ENCODE data around the gene CSE1L. TPM values are rescaled to one million over a fixed set of nuclear protein-coding genes. Genes with fewer than 3 reads are reported as not detected.
"Not testable (repeated sequence)": the region's sequence is repeated elsewhere in the genome, so short reads cannot be mapped to it uniquely, and the experiment has no call there.

The CSE1L gene
- total RNA-seq, 1 experiment from 2014 or later, result 316 TPM

DNA sequence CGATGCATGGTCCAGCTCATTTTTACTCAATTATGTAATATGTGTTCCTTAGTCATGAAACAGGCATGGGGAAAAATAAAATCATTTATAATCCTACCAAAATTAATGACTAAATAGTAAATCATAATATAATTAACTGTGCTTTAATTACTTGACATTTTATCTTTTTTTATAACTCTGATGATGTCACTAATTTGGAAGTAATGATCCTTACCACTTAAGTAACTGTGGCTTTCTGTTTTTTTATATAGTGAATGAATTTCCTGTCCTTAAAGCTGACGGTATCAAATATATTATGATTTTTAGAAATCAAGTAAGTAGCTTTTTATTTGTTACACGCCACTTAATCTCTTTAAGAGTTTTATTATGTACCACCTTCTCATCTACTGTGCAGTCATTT is 32.2 kb downstream of the CSE1L start:
- intact Hi-C loops (cut with micrococcal nuclease; ENCODE audit: unreplicated experiment), result no loop called here
- Mint-ChIP-seq H3K4me1 (ENCODE audit: low read depth, unreplicated experiment) (no peaks in the 10 kb centered on the region), H3K36me3 (ENCODE audit: insufficient read depth, unreplicated experiment) (peaks cover 100% of the 10 kb centered on the region), H3K9me3 (ENCODE audit: unreplicated experiment) (no peaks in the 10 kb centered on the region), H3K27me3 (ENCODE audit: insufficient read depth, unreplicated experiment) (no peaks in the 10 kb centered on the region), H3K27ac (ENCODE audit: unreplicated experiment) (no peak overlapping the region), H3K4me3 (ENCODE audit: unreplicated experiment) (no peak overlapping the region)
- no peaks in the 10 kb centered on the region for H3K9me3 ChIP-seq
- H3K4me1 ChIP-seq, result no peaks in the 10 kb centered on the region
- DNase-seq, result no peak
- no peak for TF ChIP-seq CTCF (IDR thresholded peaks at IDR 0.05; ENCODE audit: insufficient read depth in 1 of 2, low read depth in 1 of 2, low read length in 1 of 2, severe bottlenecking in 1 of 2, unreplicated experiment in 1 of 2)
- H3K4me3 ChIP-seq (ENCODE audit: low read depth, low read length), result no peak overlapping the region
- CTCF ChIA-PET, result no interaction called here
- peaks cover 14% of the 10 kb centered on the region for H3K36me3 ChIP-seq (ENCODE audit: control insufficient read depth, insufficient read depth, low read length)
- H3K27me3 ChIP-seq (replicated peaks; ENCODE audit: control insufficient read depth, insufficient read depth, low read length), result no peaks in the 10 kb centered on the region
- no TSS peak for BruUV-seq (replicated peaks)
- POLR2A ChIA-PET, result no interaction called here

DNA sequence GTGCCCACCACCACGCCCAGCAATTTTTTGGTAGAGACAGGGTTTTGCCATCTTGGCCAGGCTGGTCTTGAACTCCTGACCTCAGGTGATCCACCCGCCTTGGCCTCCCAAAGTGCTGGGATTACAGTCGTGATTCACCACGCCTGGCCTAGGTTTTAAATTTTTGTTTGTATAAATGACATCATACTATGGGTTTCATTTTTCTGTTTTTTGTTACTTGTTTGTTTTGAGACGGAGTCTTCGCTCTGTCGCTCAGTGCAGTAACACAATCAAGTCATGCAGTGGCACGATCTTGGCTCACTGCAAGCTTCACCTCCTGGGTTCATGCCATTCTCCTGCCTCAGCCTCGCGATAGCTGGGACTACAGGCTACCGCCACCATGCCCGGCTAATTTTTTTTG is 36.2 kb downstream of the CSE1L start:
- CTCF ChIA-PET; H3K4me1 ChIP-seq; H3K27me3 ChIP-seq (replicated peaks; ENCODE audit: control insufficient read depth, insufficient read depth, low read length); H3K27ac Mint-ChIP-seq (ENCODE audit: unreplicated experiment); H3K27me3 Mint-ChIP-seq (ENCODE audit: insufficient read depth, unreplicated experiment); BruUV-seq (replicated peaks); H3K4me3 ChIP-seq (ENCODE audit: low read depth, low read length); H3K4me3 Mint-ChIP-seq (ENCODE audit: unreplicated experiment); H3K9me3 ChIP-seq; H3K9me3 Mint-ChIP-seq (ENCODE audit: unreplicated experiment); DNase-seq; H3K4me1 Mint-ChIP-seq (ENCODE audit: low read depth, unreplicated experiment); POLR2A ChIA-PET; intact Hi-C loops (cut with micrococcal nuclease; ENCODE audit: unreplicated experiment): not testable (repeated sequence)
- H3K36me3 Mint-ChIP-seq (ENCODE audit: insufficient read depth, unreplicated experiment), result peaks cover 100% of the 10 kb centered on the region
- H3K36me3 ChIP-seq (ENCODE audit: control insufficient read depth, insufficient read depth, low read length), result peaks cover 20% of the 10 kb centered on the region

DNA sequence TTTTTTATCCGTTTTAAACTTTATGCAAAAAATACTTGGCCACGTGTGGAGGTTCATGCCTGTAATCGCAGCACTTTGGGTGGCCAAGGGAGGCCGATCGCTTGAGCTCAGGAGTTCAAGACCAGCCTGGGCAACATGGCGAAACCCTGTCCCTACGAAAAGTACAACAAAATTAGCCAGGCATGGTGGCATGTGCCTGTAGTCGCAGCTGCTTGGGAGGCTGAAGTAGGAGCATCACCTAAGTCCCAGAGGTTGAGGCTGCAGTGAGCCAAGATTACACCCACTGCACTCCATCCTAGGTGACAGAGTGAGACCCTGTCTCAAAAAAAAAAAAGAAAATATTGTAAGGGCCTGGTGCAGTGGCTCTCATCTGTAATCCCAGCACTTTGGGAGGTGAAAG is 45.0 kb downstream of the CSE1L start:
- Histone ChIP-seq H3K4me3 (ENCODE audit: low read depth, low read length) (no peak overlapping the region), H3K9me3 (no peaks in the 10 kb centered on the region), H3K36me3 (ENCODE audit: control insufficient read depth, insufficient read depth, low read length) (peaks cover 18% of the 10 kb centered on the region; the same call in 1 of the 2 replicates), H3K4me1 (no peaks in the 10 kb centered on the region), H3K27me3 (replicated peaks; ENCODE audit: control insufficient read depth, insufficient read depth, low read length) (no peaks in the 10 kb centered on the region)
- H3K27me3 Mint-ChIP-seq (ENCODE audit: insufficient read depth, unreplicated experiment), result no peaks in the 10 kb centered on the region
- H3K4me3 Mint-ChIP-seq (ENCODE audit: unreplicated experiment), result no peak overlapping the region
- ChIA-PET POLR2A (no interaction called here), CTCF (no interaction called here)
- intact Hi-C loops (cut with micrococcal nuclease; ENCODE audit: unreplicated experiment), result no loop called here
- H3K27ac Mint-ChIP-seq (ENCODE audit: unreplicated experiment), result no peak overlapping the region
- H3K4me1 Mint-ChIP-seq (ENCODE audit: low read depth, unreplicated experiment), result no peaks in the 10 kb centered on the region
- no peaks in the 10 kb centered on the region for H3K9me3 Mint-ChIP-seq (ENCODE audit: unreplicated experiment)
- H3K36me3 Mint-ChIP-seq (ENCODE audit: insufficient read depth, unreplicated experiment), result peaks cover 100% of the 10 kb centered on the region
- TF ChIP-seq CTCF (IDR thresholded peaks at IDR 0.05; ENCODE audit: insufficient read depth in 1 of 2, low read depth in 1 of 2, low read length in 1 of 2, severe bottlenecking in 1 of 2, unreplicated experiment in 1 of 2), result no peak
- no peak for DNase-seq
- BruUV-seq (replicated peaks), result no TSS peak

DNA sequence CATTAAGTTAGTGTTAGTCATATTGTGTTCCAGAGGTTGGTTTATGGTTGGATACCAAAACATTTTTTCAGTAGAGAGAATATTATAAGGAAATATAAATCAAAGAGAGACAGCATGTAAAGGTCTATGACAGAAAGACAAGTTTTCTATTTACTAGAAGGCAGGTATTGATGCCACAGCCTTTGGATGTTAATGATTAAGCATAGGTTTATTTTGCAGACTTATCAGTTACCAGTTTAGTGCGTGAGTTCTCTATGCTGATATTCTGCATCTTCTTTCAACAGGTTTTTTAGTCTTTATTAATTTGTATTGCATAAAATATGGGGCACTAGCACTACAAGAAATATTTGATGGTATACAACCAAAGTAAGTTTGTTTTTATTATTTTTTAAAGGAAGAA is 45.6 kb downstream of the CSE1L start:
- H3K4me3 ChIP-seq (ENCODE audit: low read depth, low read length), result no peak overlapping the region
- no peaks in the 10 kb centered on the region for H3K27me3 Mint-ChIP-seq (ENCODE audit: insufficient read depth, unreplicated experiment)
- no peaks in the 10 kb centered on the region for H3K4me1 Mint-ChIP-seq (ENCODE audit: low read depth, unreplicated experiment)
- DNase-seq, result no peak
- intact Hi-C loops (cut with micrococcal nuclease; ENCODE audit: unreplicated experiment), result no loop called here
- CTCF ChIA-PET, result no interaction called here
- H3K36me3 ChIP-seq (ENCODE audit: control insufficient read depth, insufficient read depth, low read length), result peaks cover 21% of the 10 kb centered on the region; the same call in 1 of the 2 replicates
- BruUV-seq (replicated peaks), result no TSS peak
- no peak for TF ChIP-seq CTCF (IDR thresholded peaks at IDR 0.05; ENCODE audit: insufficient read depth in 1 of 2, low read depth in 1 of 2, low read length in 1 of 2, severe bottlenecking in 1 of 2, unreplicated experiment in 1 of 2)
- H3K9me3 ChIP-seq, result no peaks in the 10 kb centered on the region
- POLR2A ChIA-PET, result no interaction called here
- no peaks in the 10 kb centered on the region for H3K27me3 ChIP-seq (replicated peaks; ENCODE audit: control insufficient read depth, insufficient read depth, low read length)
- H3K27ac Mint-ChIP-seq (ENCODE audit: unreplicated experiment), result no peak overlapping the region
- peaks cover 100% of the 10 kb centered on the region for H3K36me3 Mint-ChIP-seq (ENCODE audit: insufficient read depth, unreplicated experiment)
- no peaks in the 10 kb centered on the region for H3K4me1 ChIP-seq
- H3K9me3 Mint-ChIP-seq (ENCODE audit: unreplicated experiment), result no peaks in the 10 kb centered on the region
- H3K4me3 Mint-ChIP-seq (ENCODE audit: unreplicated experiment), result no peak overlapping the region

Data from Caco-2 (cell line).